Activated gamma-delta T cell treated with Interleukin-2 at 50 U/mL for 16 hours (primary cell): Measurements from ENCODE around the gene KLHL14.

Source experiments
- DNase-seq: peaks from one replicate; pipeline ENCODE4 v3.0.0-alpha.2; 2020

KLHL14 gene

GRCh38 chr18:32770054-32770665, 2.7 kb downstream of the KLHL14 start:
- DNase-seq: no peak

- no peak for DNase-seq
Measured at GRCh38 chr18:32769586-32770053, 3.2 kb downstream of the KLHL14 start.

- no peak for DNase-seq
Measured at GRCh38 chr18:32769071-32769585, 3.7 kb downstream of the KLHL14 start.

GRCh38 chr18:32767400-32767799, 5.4 kb downstream of the KLHL14 start:
- no peak for DNase-seq

- DNase-seq: no peak
Measured at GRCh38 chr18:32764611-32765244, 8.1 kb downstream of the KLHL14 start.

GRCh38 chr18:32763293-32763692, 9.5 kb downstream of the KLHL14 start:
- DNase-seq: no peak

- DNase-seq: no peak
Measured at GRCh38 chr18:32761231-32761630, 11.6 kb downstream of the KLHL14 start.

- no peak for DNase-seq
Measured at GRCh38 chr18:32760391-32760790, 12.4 kb downstream of the KLHL14 start.

GRCh38 chr18:32759611-32760167, 13.1 kb downstream of the KLHL14 start:
- no peak for DNase-seq

GRCh38 chr18:32754508-32755263, 18.1 kb downstream of the KLHL14 start:
- no peak for DNase-seq

GRCh38 chr18:32753656-32754260, 19.1 kb downstream of the KLHL14 start:
- DNase-seq: no peak

- no peak for DNase-seq
Measured at GRCh38 chr18:32750328-32750727, 22.5 kb downstream of the KLHL14 start.

GRCh38 chr18:32749809-32750208, 23.0 kb downstream of the KLHL14 start:
- DNase-seq: no peak

GRCh38 chr18:32742579-32742978, 30.2 kb downstream of the KLHL14 start:
- DNase-seq: no peak

- no peak for DNase-seq
Measured at GRCh38 chr18:32735781-32736180, 37.0 kb downstream of the KLHL14 start.

GRCh38 chr18:32734442-32734841, 38.4 kb downstream of the KLHL14 start:
- no peak for DNase-seq

GRCh38 chr18:32732165-32732564, 40.7 kb downstream of the KLHL14 start:
- DNase-seq: no peak

GRCh38 chr18:32730620-32731091, 42.2 kb downstream of the KLHL14 start:
- DNase-seq: no peak

- no peak for DNase-seq
Measured at GRCh38 chr18:32730068-32730467, 42.8 kb downstream of the KLHL14 start.

GRCh38 chr18:32724071-32724749, 48.6 kb downstream of the KLHL14 start:
- DNase-seq: no peak

GRCh38 chr18:32722279-32722678, 50.5 kb downstream of the KLHL14 start:
- no peak for DNase-seq

- DNase-seq: no peak
Measured at GRCh38 chr18:32717126-32717525, 55.7 kb downstream of the KLHL14 start.
